Smooth muscle cell of the coronary artery (primary cell): ENCODE measurements around the gene TTC8. TPM values are rescaled to one million over a fixed set of nuclear protein-coding genes. Genes with fewer than 3 reads are reported as not detected.

Experiments
- total RNA-seq: library from RNA; depleted of rRNA; stranded (reverse); fragments of >200 nt; gene quantifications from 2 replicates; pipeline ENCODE4 v1.2.3, GENCODE V29; 2014; ENCODE audit warnings: low replicate concordance

TTC8 gene
- 16.6 and 25.4 TPM in 2 replicates for total RNA-seq

DNA sequence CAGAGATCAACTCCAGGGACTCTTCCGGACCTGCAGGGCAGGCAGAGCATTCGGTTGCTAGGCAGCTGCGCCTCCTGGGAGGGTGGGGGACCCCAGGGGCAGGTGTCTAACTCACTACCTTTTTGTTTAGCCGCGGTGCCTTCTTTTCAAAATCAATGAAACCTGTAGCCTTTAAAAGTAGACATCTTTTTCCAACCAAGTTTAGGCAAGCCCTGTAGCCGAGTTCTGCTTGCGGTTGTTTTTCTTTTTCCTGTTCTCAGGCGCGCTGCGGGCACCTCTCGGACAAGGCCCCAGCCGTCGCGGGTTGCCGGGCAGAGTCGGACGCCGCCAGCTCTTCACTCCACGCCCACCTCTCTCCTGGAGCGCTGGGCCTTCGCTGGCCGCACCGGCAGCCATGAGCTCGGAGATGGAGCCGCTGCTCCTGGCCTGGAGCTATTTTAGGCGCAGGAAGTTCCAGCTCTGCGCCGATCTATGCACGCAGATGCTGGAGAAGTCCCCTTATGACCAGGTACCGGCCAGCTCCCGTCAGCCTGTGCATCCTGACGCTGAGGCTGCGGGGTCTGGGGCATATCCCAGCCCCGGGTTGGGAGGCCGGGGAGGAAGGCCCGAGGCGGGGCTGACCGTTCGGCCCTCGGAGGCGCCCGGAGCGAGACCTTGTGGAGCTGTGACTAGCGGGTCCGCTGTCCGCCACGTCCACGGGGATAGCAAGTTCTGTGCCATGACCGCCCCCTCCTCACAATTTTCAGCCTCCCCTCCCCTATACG lies at the start of gene TTC8:
Gene TTC8 (plus strand): TSS at position 338 of the 764 bp plus-strand sequence. CDS start 57 bp downstream, at position 395.

DNA sequence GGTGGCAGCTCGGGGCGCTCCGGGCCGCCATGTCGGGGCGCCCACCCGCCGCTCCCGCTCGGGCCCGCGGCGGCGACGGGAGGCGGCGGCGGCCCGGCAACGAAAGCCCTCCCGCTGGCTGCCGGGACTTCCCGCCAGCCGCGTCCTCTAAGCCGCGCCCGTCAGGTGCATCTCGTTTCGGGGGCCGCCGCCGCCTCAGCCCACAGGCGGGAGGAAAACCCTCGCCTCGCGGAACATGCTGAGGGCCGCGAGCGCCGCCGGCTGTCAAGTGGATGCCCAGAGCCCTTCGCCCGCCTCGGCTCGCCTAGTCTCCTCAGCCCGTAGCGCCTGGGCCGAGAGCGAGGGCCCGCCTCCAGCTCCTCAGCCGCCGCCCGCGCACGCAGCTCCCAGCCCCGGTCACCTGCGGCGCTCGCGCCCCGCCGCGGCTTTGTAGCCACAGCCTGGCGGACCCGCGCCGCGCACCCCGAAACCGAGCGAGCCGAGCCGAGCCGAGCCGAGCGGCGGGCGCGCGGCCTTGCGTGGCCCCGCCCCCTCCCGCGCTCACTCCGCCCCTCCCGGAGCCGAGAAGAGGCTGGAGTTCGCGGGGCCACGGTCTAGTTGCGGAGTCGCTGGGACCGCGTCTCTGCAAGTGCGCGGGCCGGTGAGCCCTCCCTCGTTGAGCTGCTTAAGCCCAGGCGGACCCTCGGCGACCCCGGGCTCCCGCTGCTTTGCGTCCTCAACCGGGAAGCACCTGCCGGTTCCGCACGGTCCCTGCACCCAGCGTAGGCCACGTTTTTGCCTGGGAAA lies 31.8 kb upstream of the TTC8 start, which contains the start of gene EML5:
Gene EML5 (minus strand): TSS at position 481 of the 786 bp plus-strand sequence. CDS start 450 bp downstream, at position 31.

Other genes starting within 250 kb of the TTC8 start
- 0.70 TPM in 1 of 2 replicates, not detected in the other for gene EML5, start 31.7 kb upstream of the TTC8 start, total RNA-seq